GM12891 (cell line): Measurements from ENCODE around the gene PBX2.

Source experiments
- POLR2A ChIP-seq: IDR thresholded peaks from 2 replicates; pipeline ENCODE4 v1.6.1; 2011; ENCODE audit warnings: low read depth, low read length, control low read depth
- TAF1 ChIP-seq: IDR thresholded peaks from 2 replicates; pipeline ENCODE4 v1.6.1; 2011; ENCODE audit warnings: low read depth, low read length, control low read depth

DNA sequence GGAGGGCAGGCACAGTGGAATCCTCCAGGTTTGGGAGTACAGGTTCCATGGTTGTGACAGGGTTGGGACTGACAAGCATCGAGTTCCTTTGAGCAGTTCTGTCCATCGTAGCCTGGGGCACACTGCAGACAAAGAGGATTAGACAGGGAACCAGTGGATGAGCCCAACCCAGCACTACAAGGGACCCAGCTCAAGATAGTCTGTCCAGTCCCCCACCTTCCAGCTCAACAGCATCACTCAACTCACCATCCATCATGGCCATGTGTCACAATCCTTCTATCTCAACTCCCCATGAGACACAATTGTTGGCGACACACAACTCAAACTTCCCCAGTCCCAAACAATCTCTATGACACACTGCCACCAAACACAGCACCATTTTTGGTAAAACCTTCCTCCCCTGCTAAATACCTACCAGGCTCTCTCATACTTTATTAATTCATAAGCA lies 14.3 kb upstream of the PBX2 start:
- TF ChIP-seq POLR2A (no peak), TAF1 (no peak)
